Gastroesophageal sphincter (tissue), 4 donors: ENCODE data around the gene INPP5E. TPM values are rescaled to one million over a fixed set of nuclear protein-coding genes. Genes with fewer than 3 reads are reported as not detected.

Source experiments
- ATAC-seq: fragments of 150-250 bp; one replicate; pipeline ENCODE4 v1.9.1; 2016; ENCODE audit warnings: mild to moderate bottlenecking, moderate library complexity
- H3K27ac ChIP-seq, 4 donors: fragments of 200-600 bp; sonication (generic) in 3 of 4; 1 replicate in 3 of 4; 2 replicates in 1 of 4; pipeline ENCODE4 v1.5.1; 2016 to 2019
- H3K27me3 ChIP-seq: fragments of 200-600 bp; sonication (generic); one replicate; pipeline ENCODE4 v1.5.1; 2019
- H3K36me3 ChIP-seq, 2 donors: fragments of 200-600 bp; sonication (generic); one replicate each; pipeline ENCODE4 v1.5.1; 2019; ENCODE audit warnings: control low read depth in 1 of 2
- H3K4me1 ChIP-seq, 3 donors: fragments of 200-600 bp; sonication (generic); 1 replicate in 2 of 3; 2 replicates in 1 of 3; pipeline ENCODE4 v1.5.1; 2016 to 2019; ENCODE audit warnings: control low read depth in 2 of 3
- H3K4me3 ChIP-seq, 2 donors: fragments of 200-600 bp; sonication (generic); one replicate each; pipeline ENCODE4 v1.5.1; 2019; ENCODE audit warnings: mild to moderate bottlenecking in 1 of 2, moderate library complexity in 1 of 2
- H3K9me3 ChIP-seq, 3 donors: fragments of 200-600 bp; sonication (generic); one replicate each; pipeline ENCODE4 v1.5.1; 2017 to 2019; ENCODE audit warnings: control low read depth in 2 of 3
- CTCF ChIP-seq, 4 experiments: fragments of 200-600 bp in 2 of 4; fragments of 450-650 bp in 2 of 4; sonication (generic) in 1 of 4; IDR thresholded peaks; one replicate each; pipeline ENCODE4 v1.5.1; 2017 to 2019; ENCODE audit warnings: antibody characterized with exemption in 4 of 4, mild to moderate bottlenecking in 2 of 4, moderate library complexity in 2 of 4
- EP300 ChIP-seq: sonication (generic); formaldehyde crosslinking; IDR thresholded peaks from one replicate; pipeline ENCODE4 v1.6.1; 2017; ENCODE audit warnings: antibody characterized with exemption, mild to moderate bottlenecking
- POLR2A ChIP-seq, 2 donors: fragments of 450-650 bp; IDR thresholded peaks; one replicate each; pipeline ENCODE4 v1.6.1; 2017; ENCODE audit warnings: antibody characterized with exemption in 2 of 2, mild to moderate bottlenecking in 2 of 2, moderate library complexity in 1 of 2
- POLR2AphosphoS5 ChIP-seq: sonication (generic); formaldehyde crosslinking; IDR thresholded peaks from one replicate; pipeline ENCODE4 v1.6.1; 2017; ENCODE audit warnings: antibody characterized with exemption
- WGBS, 2 donors: methylation state at CpG; one replicate each; pipeline ENCODE4 v1.1.5; 2018; ENCODE audit warnings: low coverage in 1 of 2; 5-methylcytosine and 5-hydroxymethylcytosine counted together
- total RNA-seq, 4 donors: library from RNA; depleted of rRNA; stranded (reverse); fragments of >200 nt; gene quantifications; one replicate each; pipeline ENCODE4 v1.1.0, GENCODE V29; 2016

INPP5E gene
- total RNA-seq, 4 donors from 2014 or later = 7.2 to 13.1 (median 10.0) TPM

GRCh38 chr9:136381966-136382513, 57.6 kb downstream of the INPP5E start:
- Histone ChIP-seq H3K4me1 (no peaks in the 10 kb centered on the region), H3K36me3 (peaks cover 0 to 92% of the 10 kb centered on the region in 2 donors), H3K27me3 (no peaks in the 10 kb centered on the region), H3K9me3 (no peaks in the 10 kb centered on the region), H3K4me3 (no peak overlapping the region), H3K27ac (no peak overlapping the region)
- no peak for ATAC-seq
- TF ChIP-seq EP300 (no peak), POLR2AphosphoS5 (no peak), CTCF (IDR thresholded peaks at IDR 0.05) (no peak), POLR2A (IDR thresholded peaks at IDR 0.05) (no peak)
- WGBS, 2 donors = 98% methylated on average over 10 of the region's 25 CpGs; no CpG with 5 or more reads in 1 of the 2 donors

- TF ChIP-seq POLR2AphosphoS5 = no peak
- H3K4me1 ChIP-seq = no peaks in the 10 kb centered on the region
- H3K4me3 ChIP-seq = no peak overlapping the region
- peaks cover 0 to 85% of the 10 kb centered on the region in 2 donors for H3K36me3 ChIP-seq
- no peaks in the 10 kb centered on the region for H3K27me3 ChIP-seq
- no peaks in the 10 kb centered on the region for H3K9me3 ChIP-seq
- WGBS, 2 donors = no CpG with 5 or more reads among the region's 9 CpGs
- H3K27ac ChIP-seq = no peak overlapping the region
- no peak for ATAC-seq
These were observed 58.3 kb downstream of the INPP5E start for GRCh38 chr9:136381311-136381710.

- WGBS, 2 donors = no CpG with 5 or more reads among the region's 17 CpGs
- TF ChIP-seq EP300 (no peak), CTCF (IDR thresholded peaks at IDR 0.05) (no peak), POLR2AphosphoS5 (no peak), POLR2A (IDR thresholded peaks at IDR 0.05) (no peak)
- no peak for ATAC-seq
- no peaks in the 10 kb centered on the region for H3K27me3 ChIP-seq
- H3K27ac ChIP-seq = no peak overlapping the region
- no peak overlapping the region for H3K4me3 ChIP-seq
- H3K9me3 ChIP-seq = no peaks in the 10 kb centered on the region
- H3K36me3 ChIP-seq = peaks cover 0 to 76% of the 10 kb centered on the region in 2 donors
- no peaks in the 10 kb centered on the region for H3K4me1 ChIP-seq
These were observed 59.3 kb downstream of the INPP5E start for GRCh38 chr9:136380381-136380780.

- no peaks in the 10 kb centered on the region for H3K27me3 ChIP-seq
- ATAC-seq = no peak
- H3K9me3 ChIP-seq = no peaks in the 10 kb centered on the region
- no peaks in the 10 kb centered on the region for H3K4me1 ChIP-seq
- no CpG with 5 or more reads among the region's 11 CpGs for WGBS, 2 donors
- TF ChIP-seq POLR2AphosphoS5 (no peak), EP300 (no peak)
- H3K36me3 ChIP-seq = peaks cover 0 to 71% of the 10 kb centered on the region in 2 donors
- no peak overlapping the region for H3K4me3 ChIP-seq
- H3K27ac ChIP-seq = no peak overlapping the region
These were observed 59.8 kb downstream of the INPP5E start for GRCh38 chr9:136379891-136380290.

- no peak for TF ChIP-seq POLR2A (IDR thresholded peaks at IDR 0.05)
- TF ChIP-seq EP300 = no peak
- TF ChIP-seq POLR2AphosphoS5 = no peak
- no peak for TF ChIP-seq CTCF (IDR thresholded peaks at IDR 0.05)
- H3K27me3 ChIP-seq = no peaks in the 10 kb centered on the region
- no peak overlapping the region for H3K4me3 ChIP-seq
- H3K4me1 ChIP-seq = no peaks in the 10 kb centered on the region
- no peaks in the 10 kb centered on the region for H3K9me3 ChIP-seq
- H3K27ac ChIP-seq = no peak overlapping the region
- ATAC-seq = no peak
- no CpG with 5 or more reads among the region's 11 CpGs for WGBS, 2 donors
- H3K36me3 ChIP-seq = peaks cover 0 to 66% of the 10 kb centered on the region in 2 donors
These were observed 60.2 kb downstream of the INPP5E start for GRCh38 chr9:136379401-136379800.

GRCh38 chr9:136379003-136379287, 60.7 kb downstream of the INPP5E start:
- no peak for TF ChIP-seq POLR2A (IDR thresholded peaks at IDR 0.05)
- no peak for TF ChIP-seq CTCF (IDR thresholded peaks at IDR 0.05)
- TF ChIP-seq POLR2AphosphoS5 = no peak
- ATAC-seq = no peak
- no peaks in the 10 kb centered on the region for H3K4me1 ChIP-seq
- H3K36me3 ChIP-seq = peaks cover 0 to 61% of the 10 kb centered on the region in 2 donors
- H3K9me3 ChIP-seq = no peaks in the 10 kb centered on the region
- H3K27me3 ChIP-seq = no peaks in the 10 kb centered on the region
- H3K4me3 ChIP-seq = no peak overlapping the region
- no peak overlapping the region for H3K27ac ChIP-seq
- no CpG with 5 or more reads among the region's 18 CpGs for WGBS, 2 donors
